Epithelial cell of proximal tubule (primary cell): Measurements from ENCODE around the gene PIP4K2B. TPM values are rescaled to one million over a fixed set of nuclear protein-coding genes. Genes with fewer than 3 reads are reported as not detected.

Experiments
- DNase-seq: peaks from one replicate; pipeline ENCODE4 v3.0.0-alpha.2; 2011; ENCODE audit warnings: low read depth
- H3K4me3 ChIP-seq: 2 replicates; pipeline ENCODE4 v1.5.1; 2011; ENCODE audit warnings: low read depth, mild to moderate bottlenecking, low read length
- total RNA-seq: library from RNA; depleted of rRNA; stranded (reverse); fragments of >200 nt; gene quantifications from 2 replicates; pipeline ENCODE4 v1.2.3, GENCODE V29; 2015
- TF ChIP-seq, protein P1 (sequence below): conservative IDR thresholded peaks from 2 replicates; pipeline ENCODE4 v1.5.1; 2012; ENCODE audit warnings: low read depth, mild to moderate bottlenecking, low read length

Gene PIP4K2B
- total RNA-seq, 1 donor from 2014 or later, result 20.9 TPM

DNA sequence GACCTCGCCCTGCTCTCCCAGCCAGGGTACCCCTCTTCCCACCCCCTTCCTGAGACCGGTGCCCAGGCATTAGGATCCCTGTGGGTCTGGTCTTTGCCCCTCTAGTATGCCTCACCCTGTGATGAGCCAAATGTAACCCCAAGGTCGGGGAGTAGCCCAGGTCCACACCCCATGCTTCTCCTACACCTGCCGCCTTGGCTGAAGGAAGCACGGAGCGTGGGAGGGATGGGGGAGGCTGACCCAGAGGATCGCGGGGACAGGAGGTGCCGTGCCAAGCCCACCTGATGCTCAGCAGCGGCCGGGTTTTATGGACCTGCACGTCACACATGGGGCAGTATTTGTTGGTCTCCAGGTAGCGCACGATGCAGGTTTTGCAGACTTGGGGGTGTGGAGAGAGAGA lies 60.1 kb downstream of the PIP4K2B start:
- no peak for DNase-seq
- H3K4me3 ChIP-seq, result no peak overlapping the region
- TF ChIP-seq, protein P1, sequence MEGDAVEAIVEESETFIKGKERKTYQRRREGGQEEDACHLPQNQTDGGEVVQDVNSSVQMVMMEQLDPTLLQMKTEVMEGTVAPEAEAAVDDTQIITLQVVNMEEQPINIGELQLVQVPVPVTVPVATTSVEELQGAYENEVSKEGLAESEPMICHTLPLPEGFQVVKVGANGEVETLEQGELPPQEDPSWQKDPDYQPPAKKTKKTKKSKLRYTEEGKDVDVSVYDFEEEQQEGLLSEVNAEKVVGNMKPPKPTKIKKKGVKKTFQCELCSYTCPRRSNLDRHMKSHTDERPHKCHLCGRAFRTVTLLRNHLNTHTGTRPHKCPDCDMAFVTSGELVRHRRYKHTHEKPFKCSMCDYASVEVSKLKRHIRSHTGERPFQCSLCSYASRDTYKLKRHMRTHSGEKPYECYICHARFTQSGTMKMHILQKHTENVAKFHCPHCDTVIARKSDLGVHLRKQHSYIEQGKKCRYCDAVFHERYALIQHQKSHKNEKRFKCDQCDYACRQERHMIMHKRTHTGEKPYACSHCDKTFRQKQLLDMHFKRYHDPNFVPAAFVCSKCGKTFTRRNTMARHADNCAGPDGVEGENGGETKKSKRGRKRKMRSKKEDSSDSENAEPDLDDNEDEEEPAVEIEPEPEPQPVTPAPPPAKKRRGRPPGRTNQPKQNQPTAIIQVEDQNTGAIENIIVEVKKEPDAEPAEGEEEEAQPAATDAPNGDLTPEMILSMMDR, result no peak

DNA sequence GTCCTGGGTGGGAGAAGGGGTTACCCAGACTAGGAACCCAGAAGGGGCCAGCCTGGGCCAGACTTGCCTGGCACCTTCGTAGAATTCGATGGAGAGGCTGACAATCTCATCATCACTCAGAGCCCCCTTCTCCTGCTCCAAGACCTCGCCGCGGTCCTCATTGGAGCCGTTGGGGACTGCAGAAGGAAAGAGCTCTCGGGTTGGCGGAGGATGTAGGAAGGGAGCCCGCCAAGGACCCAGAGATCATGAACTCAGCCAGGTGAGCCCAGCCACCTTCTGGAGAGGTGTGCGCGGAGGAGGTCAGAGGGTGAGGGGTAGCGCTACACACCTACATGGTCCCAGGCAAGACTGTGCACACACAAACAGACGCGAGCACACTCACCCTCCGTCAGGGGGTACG lies 60.7 kb downstream of the PIP4K2B start:
- no peak overlapping the region for H3K4me3 ChIP-seq
- TF ChIP-seq, protein P1, result no peak
- DNase-seq, result no peak

DNA sequence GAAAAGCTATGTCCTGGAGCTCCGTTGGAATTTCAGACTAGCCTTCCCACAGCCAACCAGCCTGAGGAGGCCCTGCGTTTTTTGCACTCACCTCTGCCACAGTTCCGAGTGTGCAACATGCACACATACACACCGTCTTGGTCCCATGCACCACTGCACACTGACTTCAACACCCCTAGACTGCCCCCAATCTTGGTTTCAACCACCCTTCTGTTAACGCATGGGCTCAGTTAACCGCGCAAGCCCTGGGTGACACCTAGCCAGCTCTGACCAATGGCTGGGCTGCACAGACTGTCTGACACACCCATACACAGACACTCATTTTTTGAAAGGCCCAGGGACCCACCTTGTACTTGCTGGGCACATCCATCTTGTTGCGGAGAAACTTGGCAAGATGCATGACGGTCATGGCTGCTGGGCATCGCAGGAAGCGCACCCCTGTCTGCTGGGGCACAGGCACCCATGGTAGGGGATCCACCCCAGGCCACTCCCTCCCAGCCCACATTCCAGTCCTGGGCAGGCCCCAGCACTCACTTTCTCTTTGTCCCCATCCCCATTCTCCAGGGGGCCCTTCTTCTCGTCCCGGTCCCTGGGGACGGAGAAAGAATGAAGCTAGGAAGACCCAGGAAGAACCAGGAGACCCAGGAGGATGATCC lies 61.2 kb downstream of the PIP4K2B start:
- DNase-seq, result no peak
- no peak overlapping the region for H3K4me3 ChIP-seq
- TF ChIP-seq, protein P1, result no peak

DNA sequence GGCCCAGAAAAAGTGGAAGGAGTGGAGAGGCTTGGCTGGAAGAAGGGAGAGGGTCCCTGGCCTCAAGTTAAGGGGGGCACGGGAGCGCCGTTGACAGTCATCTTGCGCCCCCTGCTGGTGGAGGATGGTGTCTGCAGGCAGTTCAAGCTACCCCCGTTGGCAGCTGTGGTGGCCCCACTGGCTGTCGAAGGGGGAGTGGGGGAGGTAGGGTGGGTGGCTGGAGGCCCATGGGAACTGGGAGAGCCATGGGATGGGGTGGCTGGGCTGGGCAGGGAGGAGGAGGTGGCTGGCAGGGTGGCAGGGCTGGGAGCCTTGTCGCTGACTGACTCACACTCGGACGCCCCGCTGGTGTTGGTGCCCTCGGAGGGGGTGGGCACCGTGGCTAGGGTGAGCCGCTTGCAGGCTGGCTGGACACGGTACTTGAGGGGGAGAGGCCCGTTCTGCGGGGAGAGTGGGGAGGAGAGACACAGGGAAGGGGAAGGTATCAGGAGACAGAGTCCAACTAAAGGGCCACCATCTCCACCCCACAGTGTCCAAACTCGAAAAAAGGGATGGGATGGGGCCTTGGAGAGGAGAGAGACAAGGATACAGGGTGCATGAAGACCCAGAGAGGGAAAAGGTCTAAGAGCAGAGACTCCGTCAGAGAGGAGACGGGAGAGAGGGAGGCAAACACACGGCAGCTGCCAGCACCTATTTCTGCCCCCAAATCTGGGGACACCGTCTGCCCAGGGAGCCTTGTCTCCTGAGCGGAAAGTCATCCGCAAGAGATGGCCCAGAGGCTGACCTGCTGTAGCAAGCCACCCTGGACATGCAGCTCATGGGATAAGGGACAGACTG lies 64.0 kb downstream of the PIP4K2B start:
- H3K4me3 ChIP-seq, result no peak overlapping the region
- TF ChIP-seq, protein P1, result peak; percentile 92
- no peak for DNase-seq

DNA sequence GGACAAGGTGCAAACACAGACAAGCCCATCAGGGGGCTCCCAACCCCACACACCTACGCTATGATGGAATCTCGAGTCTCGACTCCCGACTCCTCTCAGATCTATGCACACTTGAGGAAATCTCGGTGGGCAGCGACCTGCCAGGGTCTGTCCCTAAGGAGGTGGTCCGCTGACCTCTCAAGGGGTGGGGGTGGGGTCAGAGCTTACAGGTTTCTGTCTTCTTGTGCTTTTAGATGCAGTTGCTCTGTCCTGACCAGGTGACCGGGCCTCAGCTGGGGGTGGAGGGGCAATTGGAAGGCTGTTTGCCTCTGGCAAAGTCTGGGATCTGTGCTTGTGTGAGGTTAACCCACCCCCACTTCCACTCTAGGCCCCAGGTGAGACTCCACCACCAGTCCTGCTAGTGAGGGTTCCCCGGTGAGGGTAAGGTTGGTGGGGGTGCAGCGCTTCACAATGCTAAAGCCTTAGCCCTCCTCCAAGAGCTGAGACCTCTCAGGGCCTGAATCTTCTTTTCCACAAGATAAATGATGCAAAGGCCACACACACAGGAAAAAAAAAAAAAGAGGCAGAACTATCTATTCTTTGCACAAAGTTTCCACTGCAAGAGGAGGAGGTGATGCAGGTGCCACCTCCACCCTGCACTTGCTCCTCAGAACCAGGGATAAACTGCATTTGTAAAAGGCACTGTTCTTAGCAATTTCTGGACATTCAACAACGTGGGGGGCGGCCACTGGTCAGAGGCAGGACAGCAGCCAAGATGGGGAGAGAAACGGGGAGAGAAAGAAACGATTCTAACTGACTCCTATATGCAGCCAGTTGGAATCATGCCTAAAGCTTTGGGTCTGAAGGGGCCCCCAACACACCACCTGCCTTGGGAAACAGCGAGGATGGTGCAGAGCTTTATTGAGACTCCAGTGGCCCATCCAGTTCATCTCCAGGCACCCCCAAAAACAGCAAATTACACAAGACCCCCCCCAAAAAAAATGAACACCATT lies 65.1 kb downstream of the PIP4K2B start:
- no peak overlapping the region for H3K4me3 ChIP-seq
- DNase-seq, result no peak
- TF ChIP-seq, protein P1, result peak; percentile 34

DNA sequence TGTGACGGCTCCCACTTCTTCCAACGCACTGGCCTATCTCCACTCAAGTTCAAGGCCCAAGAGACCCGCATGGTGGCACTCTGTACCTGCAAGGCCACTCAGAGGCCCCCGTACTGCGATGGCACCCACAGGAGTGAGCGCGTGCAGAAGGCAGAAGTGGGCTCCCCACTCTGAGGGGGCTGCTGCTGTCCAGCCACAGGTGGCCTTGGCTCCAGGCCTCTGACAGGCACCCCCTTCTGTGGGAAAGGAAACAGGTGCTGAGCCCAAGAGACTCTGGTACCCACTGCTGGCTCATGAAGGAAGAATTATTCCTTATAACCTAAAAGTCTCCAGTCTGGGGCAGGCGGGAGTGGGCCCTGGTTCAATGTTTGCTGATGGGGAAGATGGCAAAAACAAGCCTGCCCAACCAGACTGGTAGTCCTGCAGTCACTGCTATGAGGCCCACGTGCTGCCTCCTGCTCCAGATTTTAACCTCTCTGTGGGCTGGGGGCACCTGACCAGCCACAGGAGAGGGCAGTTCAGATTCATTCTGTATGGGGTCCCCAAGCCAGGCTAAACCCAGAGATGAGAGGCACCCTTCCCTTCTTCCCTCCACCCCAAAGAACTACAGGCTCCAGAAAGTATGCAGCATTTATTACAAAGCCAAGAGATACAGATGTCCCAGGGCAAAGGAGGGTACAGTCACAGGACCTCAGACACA lies 65.9 kb downstream of the PIP4K2B start:
- H3K4me3 ChIP-seq, result no peak overlapping the region
- TF ChIP-seq, protein P1, result no peak
- DNase-seq, result no peak
